ENCODE data around the gene PHC2.

The PHC2 gene

DNA sequence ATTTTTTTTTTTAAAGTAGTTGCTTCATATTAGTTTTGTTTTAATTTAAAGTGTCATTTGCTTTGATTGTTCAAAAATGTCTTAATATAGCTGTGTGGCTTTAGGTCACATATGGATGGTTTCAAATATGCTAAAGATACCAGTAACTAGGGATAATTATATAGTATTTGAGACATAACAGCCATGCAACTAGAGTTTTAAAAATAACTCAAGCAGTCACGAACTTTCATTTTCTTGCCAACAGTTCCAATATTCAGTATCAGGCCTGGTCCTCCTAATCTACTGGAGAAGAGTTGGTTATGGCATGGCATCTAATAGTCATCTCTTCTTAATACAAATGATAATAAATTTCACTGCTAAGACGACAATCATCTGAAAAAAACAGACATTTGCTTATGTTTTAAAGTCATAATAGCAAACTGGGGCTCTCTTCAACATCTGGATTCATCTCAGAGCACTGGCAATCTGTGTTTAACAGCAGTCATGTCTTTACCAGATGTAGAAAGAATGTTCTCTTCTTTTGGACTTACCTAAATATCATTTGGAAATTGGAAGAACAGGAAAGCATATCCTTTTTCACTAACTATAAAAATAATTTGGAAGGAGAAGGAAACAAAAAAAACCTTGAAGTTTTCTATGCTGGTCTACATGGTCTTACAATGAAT, 85.9 kb downstream of the PHC2 start:
- in situ Hi-C loops (cut with MboI; ENCODE audit: low pct_unique_long_range_greater_than_20kb, low sequenced_read_pairs) = no loop called here
- DNase-seq = no peak

DNA sequence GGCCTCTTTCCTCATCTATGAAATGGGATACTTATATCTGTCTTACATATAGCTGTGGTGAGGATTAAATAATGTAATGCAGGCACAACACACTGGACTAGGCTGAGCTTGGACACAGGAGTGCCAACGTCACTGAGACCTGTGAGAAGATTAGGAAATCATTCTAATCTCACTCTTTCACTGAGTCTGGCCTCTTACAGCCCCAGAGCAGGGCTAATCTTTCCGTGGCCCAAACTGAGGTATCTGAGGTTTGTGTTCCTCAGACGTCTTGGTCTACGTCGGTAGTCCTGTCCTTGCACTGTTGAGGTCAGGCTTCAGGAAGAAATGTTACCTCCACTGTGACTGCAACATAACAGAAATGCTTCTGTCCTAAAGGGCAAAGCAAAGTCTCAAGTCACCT, 87.4 kb downstream of the PHC2 start:
- no peak for DNase-seq
- in situ Hi-C loops (cut with MboI; ENCODE audit: low pct_unique_long_range_greater_than_20kb, low sequenced_read_pairs) = no loop called here

DNA sequence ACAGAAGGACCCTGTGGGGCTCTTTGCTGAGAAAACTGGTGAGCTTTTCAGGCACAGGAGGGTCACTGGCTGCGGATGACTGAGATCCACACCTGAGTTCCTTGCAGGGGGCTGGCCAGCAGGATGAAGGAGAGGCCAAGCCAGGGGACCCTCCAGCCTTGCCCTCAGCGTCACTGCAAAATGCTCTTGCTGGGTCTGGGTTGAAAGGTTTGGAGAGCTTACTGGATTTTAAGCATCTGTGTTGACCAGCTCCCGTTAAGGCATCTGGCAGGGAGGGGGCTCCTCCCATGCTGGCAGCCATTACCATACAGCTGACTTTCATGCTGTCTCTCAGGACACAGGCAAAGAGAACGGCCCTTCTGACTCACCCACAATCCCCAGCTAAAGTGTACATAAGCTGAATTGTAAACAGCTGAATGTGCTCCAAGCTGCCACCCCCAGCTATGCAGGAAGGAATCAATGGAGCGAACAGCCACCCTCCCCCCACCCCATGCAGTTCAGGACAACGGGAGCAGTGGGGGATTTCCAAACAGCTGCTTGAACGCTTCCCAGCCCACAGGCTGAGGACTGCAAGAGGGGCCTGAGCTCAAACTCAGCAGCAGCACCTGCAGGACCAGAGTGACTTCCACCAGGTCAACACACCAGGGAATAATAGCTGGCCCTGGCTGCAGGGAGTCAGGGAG, 88.7 kb downstream of the PHC2 start:
- in situ Hi-C loops (cut with MboI; ENCODE audit: low pct_unique_long_range_greater_than_20kb, low sequenced_read_pairs) = no loop called here
- no peak for DNase-seq

DNA sequence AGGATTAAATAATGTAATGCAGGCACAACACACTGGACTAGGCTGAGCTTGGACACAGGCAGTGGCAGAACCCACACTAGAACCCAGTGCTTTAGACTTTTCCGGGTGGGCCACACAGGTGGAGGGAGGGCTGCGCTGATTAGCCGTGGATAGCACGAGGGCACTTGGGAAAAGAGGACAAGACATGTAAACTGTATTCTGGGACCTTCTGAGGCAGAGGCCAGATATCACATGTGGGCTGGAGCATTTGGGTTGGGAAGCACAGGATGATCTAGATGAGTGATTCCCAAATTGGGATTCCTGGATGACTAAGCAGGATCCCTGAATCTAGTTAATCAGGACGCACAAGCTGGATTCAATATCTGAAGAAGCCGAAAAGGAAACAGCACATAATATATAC, 89.7 kb downstream of the PHC2 start:
- DNase-seq = no peak
- in situ Hi-C loops (cut with MboI; ENCODE audit: low pct_unique_long_range_greater_than_20kb, low sequenced_read_pairs) = no loop called here

DNA sequence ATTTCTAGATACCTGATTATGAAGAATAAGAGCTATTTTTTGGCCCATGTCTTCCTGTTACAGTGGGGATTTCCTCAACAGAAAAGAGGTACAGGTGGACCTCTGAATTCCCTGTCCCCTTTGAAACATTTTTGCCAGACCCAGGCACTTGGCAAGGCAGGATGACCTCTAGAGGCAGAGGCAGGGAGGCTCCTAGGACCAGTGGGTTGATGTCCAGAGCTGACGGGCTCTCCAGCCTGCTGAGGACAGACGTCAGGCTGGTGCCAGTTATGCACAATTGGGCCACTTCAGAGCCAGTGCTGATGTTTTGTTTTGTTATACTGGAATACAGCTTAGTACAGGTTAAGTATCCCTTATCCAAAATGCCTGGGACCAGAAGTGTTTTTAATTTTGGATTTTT, 91.5 kb downstream of the PHC2 start:
- DNase-seq = no peak
- in situ Hi-C loops (cut with MboI; ENCODE audit: low pct_unique_long_range_greater_than_20kb, low sequenced_read_pairs) = no loop called here

DNA sequence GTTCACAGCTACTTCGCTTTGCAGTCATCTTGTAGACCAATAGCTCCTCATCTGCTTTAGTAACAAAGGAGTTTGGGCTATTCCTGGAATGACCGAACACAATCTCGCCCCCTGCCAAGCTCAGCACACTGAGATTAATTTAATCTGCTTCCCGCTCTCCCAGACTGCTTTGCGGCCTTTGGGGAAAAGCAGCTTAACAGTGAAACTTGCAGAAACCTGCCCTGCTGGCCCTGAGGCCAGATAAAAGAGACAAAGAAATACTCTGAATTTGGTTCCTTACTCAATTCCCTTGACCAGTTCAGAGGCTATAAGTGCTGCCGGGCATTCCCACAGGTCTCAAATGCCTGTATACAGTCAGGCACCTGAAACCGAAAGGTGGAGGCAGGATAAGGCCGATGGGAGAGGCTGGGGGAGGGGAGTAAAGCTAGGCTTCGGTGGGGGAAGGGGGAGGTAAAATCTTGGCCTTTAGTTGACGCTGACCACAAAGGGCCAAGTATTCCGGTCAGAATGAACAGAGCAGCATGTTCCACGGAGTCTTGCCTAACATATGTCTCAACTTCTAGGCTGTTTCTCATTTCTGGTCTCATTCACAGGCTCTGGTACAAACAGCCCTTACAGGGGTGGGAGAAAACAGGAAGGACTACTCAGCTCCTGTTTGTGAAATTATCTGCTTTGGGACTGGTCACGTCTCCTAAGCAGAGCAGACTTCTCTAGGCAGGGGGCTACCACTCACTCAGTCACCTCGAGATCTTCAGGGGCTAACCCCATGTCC, 92.3 kb downstream of the PHC2 start:
- in situ Hi-C loops (cut with MboI; ENCODE audit: low pct_unique_long_range_greater_than_20kb, low sequenced_read_pairs) = no loop called here
- DNase-seq = peak; percentile 46

DNA sequence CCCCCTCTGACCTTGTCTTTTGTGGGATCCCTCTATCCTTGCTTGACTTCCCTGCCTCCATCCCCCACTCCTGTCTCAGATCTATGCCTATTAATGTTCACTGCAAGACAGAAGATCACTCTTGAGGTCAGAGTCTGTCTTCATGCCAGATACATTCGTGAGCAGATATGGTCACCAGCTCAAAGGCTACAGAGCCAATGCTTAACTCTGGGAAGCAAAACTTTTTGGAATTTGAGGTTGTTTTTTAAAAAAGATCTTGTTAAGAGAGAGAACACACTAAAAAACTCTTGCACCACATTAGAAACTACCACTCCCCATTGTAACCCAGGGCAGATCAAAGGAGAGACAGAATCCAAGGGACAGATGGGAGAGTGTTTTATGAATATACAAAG, 92.9 kb downstream of the PHC2 start:
- in situ Hi-C loops (cut with MboI; ENCODE audit: low pct_unique_long_range_greater_than_20kb, low sequenced_read_pairs) = no loop called here
- DNase-seq = no peak

DNA sequence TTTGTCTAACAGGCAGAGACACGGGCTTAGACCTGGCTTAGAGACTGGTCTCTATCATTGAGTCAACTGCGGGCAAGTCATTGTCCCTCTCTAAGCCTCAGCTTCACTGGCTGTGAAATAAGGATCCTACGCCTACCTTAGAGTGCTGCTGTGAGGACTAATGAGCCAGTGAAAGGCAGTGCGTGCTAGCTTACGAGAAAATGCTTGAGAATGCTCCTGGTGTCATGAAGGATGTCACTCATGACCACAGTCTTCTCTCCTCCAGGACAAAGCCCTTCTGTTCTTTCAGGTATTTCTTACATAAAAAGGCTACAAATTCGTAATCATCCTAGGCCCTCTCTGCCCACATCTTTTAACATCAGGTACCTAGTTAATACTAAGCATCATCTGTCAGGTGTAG, 93.5 kb downstream of the PHC2 start:
- DNase-seq = no peak
- in situ Hi-C loops (cut with MboI; ENCODE audit: low pct_unique_long_range_greater_than_20kb, low sequenced_read_pairs) = no loop called here

DNA sequence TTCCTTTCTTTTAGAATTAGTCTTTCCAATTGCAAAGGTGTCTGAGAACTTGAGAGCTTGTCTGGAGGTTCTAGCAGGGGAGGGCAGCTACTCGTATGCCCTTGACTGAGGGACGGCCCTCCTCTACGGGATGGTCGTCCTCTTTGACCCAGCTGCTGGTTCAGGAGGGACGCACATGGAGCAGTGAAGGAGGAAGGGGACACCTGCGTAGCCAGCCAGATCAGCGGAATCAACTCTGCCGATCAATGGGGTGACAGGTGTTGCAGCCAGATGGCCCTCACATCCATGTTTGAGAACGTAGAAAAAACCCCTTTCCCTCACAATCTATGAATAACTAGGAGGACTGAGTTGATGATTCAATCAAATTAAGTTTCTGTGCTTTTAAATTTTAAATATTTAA, 94.3 kb downstream of the PHC2 start:
- in situ Hi-C loops (cut with MboI; ENCODE audit: low pct_unique_long_range_greater_than_20kb, low sequenced_read_pairs) = no loop called here
- DNase-seq = no peak

DNA sequence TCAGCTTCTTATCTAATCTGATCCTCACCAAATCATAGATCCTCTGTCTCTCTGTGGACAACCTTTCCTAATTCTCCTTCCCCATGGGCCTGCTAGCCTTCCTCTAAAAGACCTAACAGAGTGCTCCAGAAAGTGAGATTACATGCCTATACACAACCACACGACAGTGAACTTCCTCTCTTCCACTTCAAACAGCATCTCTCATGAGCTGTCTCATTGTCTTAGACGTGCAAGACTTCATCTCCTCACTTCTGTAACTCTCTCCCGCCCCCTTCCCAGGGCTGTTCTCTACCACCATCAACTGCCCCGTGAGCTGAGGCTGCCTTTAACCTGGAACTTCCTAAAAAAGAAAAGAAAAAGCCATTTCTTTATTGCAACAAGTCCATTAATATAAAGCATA, 95.9 kb downstream of the PHC2 start:
- in situ Hi-C loops (cut with MboI; ENCODE audit: low pct_unique_long_range_greater_than_20kb, low sequenced_read_pairs) = no loop called here

DNA sequence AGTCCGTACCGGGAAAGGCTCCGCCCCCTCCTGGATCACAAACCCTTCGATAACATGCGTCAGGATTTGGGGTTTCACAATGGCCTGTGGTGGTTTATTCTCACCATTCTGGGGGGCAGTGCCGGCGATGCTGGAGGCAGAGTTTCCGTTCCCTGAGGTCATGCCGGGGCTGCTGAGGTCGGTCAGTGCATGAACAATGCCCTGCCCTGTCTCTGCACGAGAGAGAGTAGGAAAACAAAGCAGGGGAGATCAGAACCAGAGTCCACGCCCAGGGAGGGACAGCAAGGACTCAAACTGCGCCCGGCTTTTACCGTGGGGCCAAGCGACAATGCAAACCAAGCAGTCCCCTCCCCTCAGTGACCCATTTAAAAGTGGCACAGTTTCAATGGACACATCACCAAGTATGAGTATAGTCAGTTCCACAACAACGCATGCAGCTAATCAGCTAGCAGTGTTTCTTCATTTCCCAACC, 96.8 kb downstream of the PHC2 start:
- no peak for DNase-seq
- in situ Hi-C loops (cut with MboI; ENCODE audit: low pct_unique_long_range_greater_than_20kb, low sequenced_read_pairs) = no loop called here

More for the DNA sequence above, 95.9 kb downstream of the PHC2 start:
- DNase-seq = peak; percentile 64

DNA sequence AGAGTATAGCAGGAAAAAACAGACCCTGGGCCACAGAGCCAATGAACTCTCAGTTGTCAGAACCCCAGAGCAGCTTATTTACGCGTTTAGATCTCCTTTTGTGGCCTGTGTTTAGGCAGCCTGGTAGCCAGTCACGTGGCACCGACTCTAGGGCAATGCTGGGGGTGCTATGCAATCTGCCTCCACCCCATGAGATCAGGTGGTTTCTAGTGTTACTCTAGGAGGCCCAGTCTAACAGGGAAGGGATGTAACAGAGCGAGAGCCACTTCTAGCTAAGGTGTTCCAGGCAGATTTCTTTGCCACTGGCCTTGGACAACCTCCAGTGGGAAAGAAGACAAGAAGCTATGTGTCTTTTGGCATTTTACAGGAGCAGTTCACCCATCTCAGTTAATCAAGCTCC, 98.0 kb downstream of the PHC2 start:
- in situ Hi-C loops (cut with MboI; ENCODE audit: low pct_unique_long_range_greater_than_20kb, low sequenced_read_pairs) = no loop called here
- no peak for DNase-seq

DNA sequence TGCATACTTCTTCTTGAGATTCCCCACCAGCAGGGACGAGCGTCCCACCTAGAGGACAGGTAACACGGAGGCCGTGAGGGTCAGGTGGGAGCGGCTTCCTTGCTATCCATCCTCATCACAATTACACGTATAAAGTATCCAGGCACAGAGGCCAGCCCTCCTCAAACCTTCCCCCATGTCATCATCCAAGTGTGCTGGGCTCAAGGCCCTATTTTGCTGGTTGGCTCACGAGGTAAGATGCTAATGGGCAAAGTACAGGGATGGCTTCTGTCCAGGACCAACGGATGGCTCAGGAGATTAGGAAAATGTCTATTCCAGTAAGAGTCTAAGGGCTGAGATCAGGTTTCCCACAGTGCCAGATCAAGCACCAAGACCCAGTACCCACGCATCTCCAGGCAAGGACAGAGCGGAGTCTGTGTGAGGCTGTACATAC, 98.5 kb downstream of the PHC2 start:
- no peak for DNase-seq
- in situ Hi-C loops (cut with MboI; ENCODE audit: low pct_unique_long_range_greater_than_20kb, low sequenced_read_pairs) = no loop called here

DNA sequence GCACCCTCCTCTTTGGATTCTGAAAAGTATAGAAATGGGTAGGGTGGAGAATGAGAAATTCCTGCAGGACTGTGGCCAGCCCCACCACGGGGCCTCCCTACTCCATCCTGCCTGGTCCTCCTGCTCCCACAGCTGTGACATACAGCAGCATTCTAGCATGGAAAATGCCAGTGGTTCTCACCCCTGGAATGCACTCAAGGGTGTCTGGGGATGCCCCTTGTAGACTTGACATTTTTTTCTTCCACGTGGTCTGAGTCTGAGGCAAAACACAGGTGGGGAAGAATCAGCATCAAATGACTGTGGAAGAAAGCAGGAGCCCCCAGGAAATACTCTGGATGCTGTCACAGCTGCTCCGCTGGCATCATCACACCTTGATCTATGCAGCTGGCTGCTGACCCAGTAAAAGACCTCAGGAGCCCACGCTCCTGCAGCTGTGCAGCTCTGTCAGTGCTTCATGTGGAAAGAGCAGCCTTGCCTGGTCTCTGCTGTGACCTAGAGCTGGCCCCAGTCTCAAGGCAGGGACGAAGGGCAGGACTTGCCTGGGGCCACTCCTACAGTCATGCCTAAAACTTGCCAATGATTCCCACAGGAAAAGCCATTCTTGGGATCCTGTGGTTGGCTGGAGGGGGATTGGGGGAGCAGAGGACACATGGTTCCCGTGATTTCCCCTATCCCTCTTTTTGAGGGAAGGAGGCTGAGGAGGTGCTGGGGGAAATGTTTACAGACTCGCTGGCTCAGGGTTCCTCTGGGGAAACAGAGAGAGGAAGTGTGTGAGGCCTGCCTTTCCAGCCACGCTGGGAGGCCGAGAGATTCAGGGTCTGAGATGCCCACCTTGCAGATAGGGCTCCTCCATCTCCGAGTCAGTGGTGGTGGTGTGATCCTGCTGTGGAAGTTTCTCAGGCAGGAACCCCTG, 99.2 kb downstream of the PHC2 start:
- DNase-seq = no peak
- in situ Hi-C loops (cut with MboI; ENCODE audit: low pct_unique_long_range_greater_than_20kb, low sequenced_read_pairs) = no loop called here

DNA sequence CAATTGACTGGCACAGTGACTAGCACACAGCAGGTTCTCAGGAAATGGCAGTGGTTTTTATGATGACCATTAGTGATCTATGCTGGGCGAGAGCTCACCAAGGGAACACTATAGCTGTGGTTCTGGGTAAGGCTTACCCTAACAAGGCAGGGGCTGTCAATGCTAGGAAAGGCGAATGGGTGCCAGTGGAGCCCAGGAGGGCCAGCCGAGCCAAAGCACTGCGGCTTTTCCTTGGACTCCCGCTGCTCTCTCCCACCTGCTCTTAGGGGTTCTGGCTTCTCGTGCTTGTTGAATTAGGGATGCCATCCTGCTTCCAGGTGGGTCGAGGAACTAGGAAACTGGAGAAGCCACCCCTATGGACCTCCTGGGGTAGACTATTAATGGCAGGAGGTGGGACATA, 100.0 kb downstream of the PHC2 start:
- DNase-seq = no peak
- in situ Hi-C loops (cut with MboI; ENCODE audit: low pct_unique_long_range_greater_than_20kb, low sequenced_read_pairs) = no loop called here

DNA sequence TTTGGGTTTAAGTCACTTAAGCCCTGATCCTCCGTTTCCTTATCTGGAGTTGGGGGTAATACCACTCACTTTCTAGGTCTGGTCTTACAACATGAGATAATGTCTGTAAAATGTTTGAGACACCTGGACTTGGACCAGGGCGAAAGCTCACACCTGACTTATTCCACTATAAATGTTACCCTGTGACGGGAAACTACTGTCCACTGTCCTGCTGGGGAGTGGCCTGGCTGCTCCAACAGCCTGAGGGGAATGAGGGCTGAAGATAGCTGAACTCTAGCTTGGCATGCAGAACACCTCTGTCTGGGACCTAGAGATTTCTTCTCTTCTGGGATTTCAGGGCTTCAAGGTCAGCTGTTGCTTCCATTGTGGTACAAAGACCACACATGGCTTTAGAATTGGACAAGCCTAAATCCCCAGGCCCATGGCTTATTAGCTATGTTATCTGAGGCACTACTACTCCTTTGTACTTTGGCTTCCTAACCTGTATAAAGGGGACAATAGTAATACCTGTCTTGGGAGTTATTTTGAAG, 100.5 kb downstream of the PHC2 start:
- in situ Hi-C loops (cut with MboI; ENCODE audit: low pct_unique_long_range_greater_than_20kb, low sequenced_read_pairs) = no loop called here
- DNase-seq = no peak

DNA sequence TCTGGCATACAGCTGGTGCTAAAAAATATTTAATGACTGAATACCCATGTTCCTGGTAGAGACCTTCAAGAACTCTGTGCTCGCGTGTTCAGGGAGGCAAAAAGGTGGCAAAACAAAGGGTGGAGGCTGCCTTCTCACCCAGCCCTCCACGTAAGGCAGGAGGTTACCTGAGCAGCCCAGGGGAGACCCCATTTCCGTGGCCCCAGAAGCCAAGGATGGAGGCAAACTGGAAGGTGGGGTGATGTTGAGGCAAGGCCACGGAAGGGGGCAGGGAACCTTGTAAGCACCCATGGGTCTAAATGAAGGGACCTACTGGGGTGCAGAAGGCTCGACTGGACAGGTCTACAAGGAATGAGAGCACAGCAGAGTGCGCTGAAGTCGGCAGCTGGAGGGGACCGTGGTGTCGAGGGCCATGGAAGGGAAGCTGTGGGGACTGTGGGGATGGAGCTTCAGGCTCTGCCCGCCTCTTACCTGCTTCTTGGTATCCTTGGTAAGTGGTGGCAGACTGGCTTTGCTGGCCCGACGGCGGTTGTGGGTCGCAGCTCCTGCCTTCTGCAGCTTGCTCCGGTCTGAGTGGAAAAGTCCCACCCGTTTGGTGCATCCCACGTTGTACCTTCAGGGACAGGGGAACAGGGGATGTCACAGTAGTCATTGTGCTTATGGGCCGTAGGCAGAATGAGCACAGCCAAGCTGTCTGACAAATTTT, 101.1 kb downstream of the PHC2 start:
- no peak for DNase-seq
- in situ Hi-C loops (cut with MboI; ENCODE audit: low pct_unique_long_range_greater_than_20kb, low sequenced_read_pairs) = no loop called here

DNA sequence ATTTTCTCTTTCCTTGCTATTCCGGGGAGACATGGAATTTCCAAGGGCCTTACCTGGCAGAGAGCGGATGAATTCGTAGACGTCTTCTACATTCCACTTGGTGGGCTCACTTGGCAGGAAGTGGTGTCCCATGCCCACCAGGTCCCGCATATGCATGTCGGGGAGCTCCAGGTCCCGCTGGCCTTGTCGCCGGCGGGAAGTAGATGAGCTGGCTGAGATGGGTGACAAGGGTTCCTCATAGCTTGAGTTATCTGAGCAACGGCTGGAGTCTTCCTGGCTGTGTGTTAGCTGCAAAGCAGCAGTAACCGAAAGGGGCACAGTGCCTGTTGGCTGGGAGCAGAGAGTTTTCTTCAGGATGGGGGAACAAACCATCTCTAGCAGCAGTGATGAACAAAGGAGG, 102.1 kb downstream of the PHC2 start:
- in situ Hi-C loops (cut with MboI; ENCODE audit: low pct_unique_long_range_greater_than_20kb, low sequenced_read_pairs) = no loop called here
- no peak for DNase-seq

Data from KBM-7 (cell line).